Mammary epithelial cell (primary cell): ENCODE results near the gene DYNC1I2.

Experiments
- EZH2 ChIP-seq: IDR thresholded peaks from 2 replicates; pipeline ENCODE4 v1.6.1; 2012; ENCODE audit warnings: low read length, inconsistent platforms, borderline replicate concordance
- TF ChIP-seq, protein P1 (sequence below), 2 donors: IDR thresholded peaks in 1 of 2; conservative IDR thresholded peaks in 1 of 2; 2 replicates each; pipeline ENCODE4 v1.5.1; 2011 to 2012; ENCODE audit warnings: inconsistent platforms in 2 of 2, low read length in 2 of 2, mild to moderate bottlenecking in 2 of 2, control low read depth in 1 of 2, low read depth in 1 of 2; ENCODE audit not compliant: insufficient read depth in 1 of 2; ENCODE audit errors: extremely low read depth in 1 of 2

- TF ChIP-seq, protein P1, sequence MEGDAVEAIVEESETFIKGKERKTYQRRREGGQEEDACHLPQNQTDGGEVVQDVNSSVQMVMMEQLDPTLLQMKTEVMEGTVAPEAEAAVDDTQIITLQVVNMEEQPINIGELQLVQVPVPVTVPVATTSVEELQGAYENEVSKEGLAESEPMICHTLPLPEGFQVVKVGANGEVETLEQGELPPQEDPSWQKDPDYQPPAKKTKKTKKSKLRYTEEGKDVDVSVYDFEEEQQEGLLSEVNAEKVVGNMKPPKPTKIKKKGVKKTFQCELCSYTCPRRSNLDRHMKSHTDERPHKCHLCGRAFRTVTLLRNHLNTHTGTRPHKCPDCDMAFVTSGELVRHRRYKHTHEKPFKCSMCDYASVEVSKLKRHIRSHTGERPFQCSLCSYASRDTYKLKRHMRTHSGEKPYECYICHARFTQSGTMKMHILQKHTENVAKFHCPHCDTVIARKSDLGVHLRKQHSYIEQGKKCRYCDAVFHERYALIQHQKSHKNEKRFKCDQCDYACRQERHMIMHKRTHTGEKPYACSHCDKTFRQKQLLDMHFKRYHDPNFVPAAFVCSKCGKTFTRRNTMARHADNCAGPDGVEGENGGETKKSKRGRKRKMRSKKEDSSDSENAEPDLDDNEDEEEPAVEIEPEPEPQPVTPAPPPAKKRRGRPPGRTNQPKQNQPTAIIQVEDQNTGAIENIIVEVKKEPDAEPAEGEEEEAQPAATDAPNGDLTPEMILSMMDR (conservative IDR thresholded peaks at IDR 0.05 in 1 of 2, IDR thresholded peaks at IDR 0.05 in 1 of 2; ENCODE audit: extremely low read depth in 1 of 2, insufficient read depth in 1 of 2, low read depth in 1 of 2, low read length in 2 of 2) = peak; percentile 29 to 48
- TF ChIP-seq EZH2 = no peak
Observed at GRCh38 chr2:171706152-171706803, 19.0 kb downstream of the DYNC1I2 start.
